PC-9 (cell line): ENCODE data around the gene HAUS5. TPM values are rescaled to one million over a fixed set of nuclear protein-coding genes. Genes with fewer than 3 reads are reported as not detected.

ENCODE experiments used
- BruUV-seq: library from RNA; stranded (reverse); fragments of 400-500 nt; replicated peaks from 2 replicates; lab custom pipeline; 2021; lab: Mats Ljungman, UMichigan
- CTCF ChIA-PET: fragments of 300-600 bp; sonication (Branson Sonifier 250); formaldehyde crosslinking; loops from one replicate; lab custom pipeline; 2022; ENCODE audit warnings: antibody characterized with exemption; lab: Charles Lee
- POLR2A ChIA-PET: fragments of 300-600 bp; sonication (Branson Sonifier 250); formaldehyde crosslinking; loops from one replicate; lab custom pipeline; 2022; ENCODE audit warnings: antibody characterized with exemption; ENCODE audit not compliant: unreplicated experiment; lab: Charles Lee
- DNase-seq, 2 experiments: peaks; one replicate each; pipeline versions ENCODE4 v3.0.0 to v3.0.0-alpha.2; 2015 to 2022; ENCODE audit warnings: mixed read lengths in 1 of 2
- H2AFZ ChIP-seq: fragments of 200-600 bp; sonication (generic); 2 replicates; pipeline ENCODE4 v1.8.1; 2017; ENCODE audit warnings: antibody characterized with exemption
- H3F3A ChIP-seq: fragments of 200-600 bp; sonication (generic); 2 replicates; pipeline ENCODE4 v1.8.1; 2017; ENCODE audit warnings: antibody characterized with exemption, mild to moderate bottlenecking, low read depth; ENCODE audit not compliant: insufficient read depth
- H3K27ac ChIP-seq: fragments of 200-600 bp; sonication (generic); 2 replicates; pipeline ENCODE4 v1.6.1; 2016; ENCODE audit warnings: mixed run types
- H3K27me3 ChIP-seq: fragments of 200-600 bp; sonication (generic); 2 replicates; pipeline ENCODE4 v1.6.1; 2016; ENCODE audit warnings: low read depth, mixed run types; ENCODE audit not compliant: insufficient read depth
- H3K36me3 ChIP-seq: fragments of 200-600 bp; sonication (generic); 2 replicates; pipeline ENCODE4 v1.6.1; 2016; ENCODE audit warnings: low read depth, mixed run types
- H3K4me1 ChIP-seq: fragments of 200-600 bp; sonication (generic); replicated peaks from 2 replicates; pipeline ENCODE4 v1.6.1; 2016; ENCODE audit warnings: mixed run types; ENCODE audit not compliant: insufficient read depth
- H3K4me2 ChIP-seq: fragments of 200-600 bp; sonication (generic); 2 replicates; pipeline ENCODE4 v1.6.1; 2017; ENCODE audit warnings: mixed run types
- H3K4me3 ChIP-seq: fragments of 200-600 bp; sonication (generic); 2 replicates; pipeline ENCODE4 v1.6.1; 2016; ENCODE audit warnings: mixed run types
- H3K79me2 ChIP-seq: fragments of 200-600 bp; sonication (generic); 2 replicates; pipeline ENCODE4 v1.6.1; 2017; ENCODE audit warnings: low read depth, mixed run types
- H3K9me2 ChIP-seq: fragments of 200-600 bp; sonication (generic); 2 replicates; pipeline ENCODE4 v1.8.1; 2017; ENCODE audit warnings: mild to moderate bottlenecking; ENCODE audit not compliant: insufficient read depth
- H3K9me3 ChIP-seq: fragments of 200-600 bp; sonication (generic); 2 replicates; pipeline ENCODE4 v1.8.1; 2016; ENCODE audit warnings: low read depth; ENCODE audit not compliant: insufficient read depth
- H4K20me1 ChIP-seq: fragments of 200-600 bp; sonication (generic); 2 replicates; pipeline ENCODE4 v1.8.1; 2017; ENCODE audit not compliant: insufficient read depth
- EZH2 ChIP-seq: fragments of 200-600 bp; sonication (generic); IDR thresholded peaks from 2 replicates; pipeline ENCODE4 v1.8.0; 2017; ENCODE audit warnings: antibody characterized with exemption, low read depth
- intact Hi-C: fragments of 100-400 bp; cut with micrococcal nuclease; formaldehyde crosslinking; loops from one replicate; pipeline ENCODE4 v1.10.0; 2022; ENCODE audit not compliant: unreplicated experiment
- total RNA-seq: library from RNA; stranded (reverse); gene quantifications from 2 replicates; pipeline ENCODE4 v1.2.3, GENCODE V29; 2021
- TF ChIP-seq, protein P1 (sequence below): fragments of 200-600 bp; sonication (generic); conservative IDR thresholded peaks from 2 replicates; pipeline ENCODE4 v1.6.1; 2017; ENCODE audit warnings: mixed run types, antibody characterized with exemption, mild to moderate bottlenecking, moderate library complexity

Gene HAUS5
- total RNA-seq, 1 experiment from 2014 or later = 21.7 TPM

GRCh38 chr19:35607661-35608060, 4.9 kb upstream of the HAUS5 start:
- CTCF ChIA-PET = no interaction called here
- peaks cover 17% of the 10 kb centered on the region for H3K4me1 ChIP-seq
- intact Hi-C loops = no loop called here

GRCh38 chr19:35608251-35608650, 4.3 kb upstream of the HAUS5 start:
- Histone ChIP-seq H4K20me1 (no peaks in the 10 kb centered on the region), H3F3A (no peaks in the 10 kb centered on the region), H3K27ac (no peak overlapping the region), H3K36me3 (no peaks in the 10 kb centered on the region), H3K4me1 (peaks cover 17% of the 10 kb centered on the region), H3K9me3 (peaks cover 12% of the 10 kb centered on the region), H3K79me2 (peaks cover 4% of the 10 kb centered on the region; the same call in 1 of the 2 replicates), H2AFZ (no peak overlapping the region), H3K9me2 (no peaks in the 10 kb centered on the region), H3K4me3 (no peak overlapping the region), H3K4me2 (no peak overlapping the region), H3K27me3 (no peaks in the 10 kb centered on the region)
- POLR2A ChIA-PET = no interaction called here
- DNase-seq = no peak
- CTCF ChIA-PET = no interaction called here
- BruUV-seq = no TSS peak
- intact Hi-C loops = no loop called here
- TF ChIP-seq EZH2 = no peak
- TF ChIP-seq, protein P1, sequence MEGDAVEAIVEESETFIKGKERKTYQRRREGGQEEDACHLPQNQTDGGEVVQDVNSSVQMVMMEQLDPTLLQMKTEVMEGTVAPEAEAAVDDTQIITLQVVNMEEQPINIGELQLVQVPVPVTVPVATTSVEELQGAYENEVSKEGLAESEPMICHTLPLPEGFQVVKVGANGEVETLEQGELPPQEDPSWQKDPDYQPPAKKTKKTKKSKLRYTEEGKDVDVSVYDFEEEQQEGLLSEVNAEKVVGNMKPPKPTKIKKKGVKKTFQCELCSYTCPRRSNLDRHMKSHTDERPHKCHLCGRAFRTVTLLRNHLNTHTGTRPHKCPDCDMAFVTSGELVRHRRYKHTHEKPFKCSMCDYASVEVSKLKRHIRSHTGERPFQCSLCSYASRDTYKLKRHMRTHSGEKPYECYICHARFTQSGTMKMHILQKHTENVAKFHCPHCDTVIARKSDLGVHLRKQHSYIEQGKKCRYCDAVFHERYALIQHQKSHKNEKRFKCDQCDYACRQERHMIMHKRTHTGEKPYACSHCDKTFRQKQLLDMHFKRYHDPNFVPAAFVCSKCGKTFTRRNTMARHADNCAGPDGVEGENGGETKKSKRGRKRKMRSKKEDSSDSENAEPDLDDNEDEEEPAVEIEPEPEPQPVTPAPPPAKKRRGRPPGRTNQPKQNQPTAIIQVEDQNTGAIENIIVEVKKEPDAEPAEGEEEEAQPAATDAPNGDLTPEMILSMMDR = no peak

More at GRCh38 chr19:35607661-35608060, 4.9 kb upstream of the HAUS5 start:
- Histone ChIP-seq H3K4me3 (no peak overlapping the region), H2AFZ (no peak overlapping the region), H3K4me2 (no peak overlapping the region), H3K79me2 (no peaks in the 10 kb centered on the region), H3K36me3 (no peaks in the 10 kb centered on the region), H3K27me3 (no peaks in the 10 kb centered on the region), H4K20me1 (no peaks in the 10 kb centered on the region), H3F3A (no peaks in the 10 kb centered on the region), H3K9me3 (peaks cover 12% of the 10 kb centered on the region), H3K27ac (no peak overlapping the region), H3K9me2 (no peaks in the 10 kb centered on the region)
- TF ChIP-seq EZH2 = no peak
- TF ChIP-seq, protein P1 = no peak
- no TSS peak for BruUV-seq
- POLR2A ChIA-PET = no interaction called here
- no peak for DNase-seq

GRCh38 chr19:35609851-35610353, 2.6 kb upstream of the HAUS5 start:
- intact Hi-C loops = no loop called here
- ChIA-PET CTCF (no interaction called here), POLR2A (no interaction called here)
- Histone ChIP-seq H3K4me3 (no peak overlapping the region), H3K9me3 (peaks cover 12% of the 10 kb centered on the region), H3K4me1 (peaks cover 9% of the 10 kb centered on the region), H3K36me3 (no peaks in the 10 kb centered on the region), H3K9me2 (no peaks in the 10 kb centered on the region), H2AFZ (no peak overlapping the region), H3K4me2 (no peak overlapping the region), H3K27ac (no peak overlapping the region), H3K27me3 (no peaks in the 10 kb centered on the region), H3F3A (no peaks in the 10 kb centered on the region), H4K20me1 (no peaks in the 10 kb centered on the region), H3K79me2 (peaks cover 4% of the 10 kb centered on the region; the same call in 1 of the 2 replicates)
- no peak for TF ChIP-seq EZH2
- TF ChIP-seq, protein P1 = no peak
- no TSS peak for BruUV-seq
- no peak for DNase-seq
